ENCODE measurements around the gene KLHL11. TPM values are rescaled to one million over a fixed set of nuclear protein-coding genes. Genes with fewer than 3 reads are reported as not detected.
"Not testable (repeated sequence)": the region's sequence is repeated elsewhere in the genome, so short reads cannot be mapped to it uniquely, and the experiment has no call there.

The KLHL11 gene
- polyA plus RNA-seq, 2 donors = 0.59 to 0.74 TPM

DNA sequence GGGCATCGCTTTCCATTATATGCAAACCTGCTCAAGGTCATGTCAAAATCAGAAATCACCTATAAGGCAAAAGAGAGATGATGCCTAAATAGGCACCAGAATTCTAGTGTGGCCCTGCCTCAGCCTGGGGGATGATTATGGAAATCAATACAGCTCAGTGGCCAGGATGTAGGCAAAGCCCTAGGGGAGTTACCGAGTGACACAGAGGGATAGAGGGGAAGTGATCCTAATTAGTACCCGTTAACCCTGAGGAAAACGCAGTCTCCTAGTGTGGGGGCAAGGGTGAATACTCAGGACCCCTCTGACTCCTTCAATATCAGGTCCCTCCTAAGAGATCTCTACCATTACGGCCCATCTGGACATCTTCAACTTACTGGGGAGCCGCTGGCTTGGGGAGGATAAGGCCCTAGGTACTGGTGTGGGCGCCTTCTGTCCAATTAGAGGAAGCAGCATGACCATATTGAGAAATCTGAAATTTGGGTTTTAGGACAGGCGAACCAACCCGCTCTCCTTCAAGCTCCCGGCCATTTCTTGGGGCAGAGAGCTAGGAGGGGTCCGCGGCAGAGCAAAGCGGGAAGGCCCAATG lies 29.9 kb downstream of the KLHL11 start:
- Histone ChIP-seq H3K9me3 (ENCODE audit: control insufficient read depth in 2 of 2, insufficient read depth in 1 of 2, low read depth in 1 of 2, low read length in 1 of 2) (no peaks in the 10 kb centered on the region), H3K27ac (ENCODE audit: low read depth in 2 of 2, low read length in 1 of 2) (peak overlapping the region; percentile 44 to 56), H3K4me3 (ENCODE audit: low read depth in 1 of 2, low read length in 2 of 2) (peak overlapping the region; percentile 72 to 78), H3K4me1 (ENCODE audit: control insufficient read depth in 2 of 2, insufficient read depth in 2 of 2, low read length in 1 of 2) (peaks cover 0 to 4% of the 10 kb centered on the region in 2 donors), H3K27me3 (ENCODE audit: control insufficient read depth in 1 of 2, insufficient read depth in 2 of 2, low read length in 2 of 2) (no peaks in the 10 kb centered on the region), H3K36me3 (ENCODE audit: control insufficient read depth in 2 of 2, insufficient read depth in 2 of 2, low read length in 1 of 2) (peaks cover 2 to 7% of the 10 kb centered on the region in 2 donors)
- 14 to 21% methylated on average over 10 to 13 of the region's 13 CpGs for WGBS, 2 donors

- H3K4me1 ChIP-seq (ENCODE audit: control insufficient read depth in 2 of 2, insufficient read depth in 2 of 2, low read length in 1 of 2); H3K27me3 ChIP-seq (ENCODE audit: control insufficient read depth in 1 of 2, insufficient read depth in 2 of 2, low read length in 2 of 2); H3K4me3 ChIP-seq (ENCODE audit: low read depth in 1 of 2, low read length in 2 of 2); H3K27ac ChIP-seq (ENCODE audit: low read depth in 2 of 2, low read length in 1 of 2); H3K9me3 ChIP-seq (ENCODE audit: control insufficient read depth in 2 of 2, insufficient read depth in 1 of 2, low read depth in 1 of 2, low read length in 1 of 2): not testable (repeated sequence)
- peaks cover 11 to 14% of the 10 kb centered on the region in 2 donors for H3K36me3 ChIP-seq (ENCODE audit: control insufficient read depth in 2 of 2, insufficient read depth in 2 of 2, low read length in 1 of 2)
- WGBS, 2 donors = 85 to 86% methylated on average over 10 of the region's 10 CpGs
Measured at GRCh38 chr17:41829961-41830360, 35.3 kb downstream of the KLHL11 start.

DNA sequence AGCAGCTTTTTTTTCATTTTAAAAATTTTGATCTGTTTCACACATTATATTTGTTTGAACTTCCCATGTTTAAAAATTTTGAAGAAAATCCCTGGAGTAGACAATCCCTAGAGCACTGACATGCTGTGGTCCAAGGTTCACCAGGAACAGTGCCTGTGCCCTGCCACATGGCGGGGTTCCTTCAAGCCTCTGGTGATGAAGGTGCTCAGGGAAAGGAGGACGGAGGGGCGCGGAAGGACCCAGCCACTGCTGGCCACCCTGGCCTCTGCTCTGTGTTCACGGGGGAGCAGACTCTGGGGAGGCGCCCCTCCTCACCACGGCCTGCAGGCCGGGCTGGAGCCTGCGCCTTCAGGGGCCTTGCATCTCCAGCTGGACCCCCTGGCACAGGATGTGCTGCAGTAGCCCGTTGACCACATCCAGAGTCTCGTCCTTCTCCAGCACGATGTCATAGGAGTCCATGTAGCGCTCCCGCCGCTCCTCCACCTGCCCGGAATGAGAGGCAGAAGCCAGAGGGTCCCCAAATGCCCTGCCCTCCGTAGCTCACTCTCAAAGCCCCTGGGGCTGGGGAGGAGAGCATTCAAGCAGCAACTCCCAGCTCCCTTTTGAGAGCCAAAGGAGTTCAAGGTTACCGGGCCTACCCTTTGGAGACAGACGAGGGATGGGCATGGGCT lies 39.9 kb downstream of the KLHL11 start:
- Histone ChIP-seq H3K27me3 (ENCODE audit: control insufficient read depth in 1 of 2, insufficient read depth in 2 of 2, low read length in 2 of 2) (no peaks in the 10 kb centered on the region), H3K9me3 (ENCODE audit: control insufficient read depth in 2 of 2, insufficient read depth in 1 of 2, low read depth in 1 of 2, low read length in 1 of 2) (no peaks in the 10 kb centered on the region), H3K36me3 (ENCODE audit: control insufficient read depth in 2 of 2, insufficient read depth in 2 of 2, low read length in 1 of 2) (peaks cover 6 to 9% of the 10 kb centered on the region in 2 donors), H3K4me1 (ENCODE audit: control insufficient read depth in 2 of 2, insufficient read depth in 2 of 2, low read length in 1 of 2) (no peaks in the 10 kb centered on the region), H3K4me3 (ENCODE audit: low read depth in 1 of 2, low read length in 2 of 2) (no peak overlapping the region), H3K27ac (ENCODE audit: low read depth in 2 of 2, low read length in 1 of 2) (no peak overlapping the region)
- WGBS, 2 donors = 88% methylated on average over 19 of the region's 19 CpGs

GRCh38 chr17:41824086-41824485 lies 41.1 kb downstream of the KLHL11 start:
- Histone ChIP-seq H3K9me3 (ENCODE audit: control insufficient read depth in 2 of 2, insufficient read depth in 1 of 2, low read depth in 1 of 2, low read length in 1 of 2) (no peaks in the 10 kb centered on the region), H3K27ac (ENCODE audit: low read depth in 2 of 2, low read length in 1 of 2) (no peak overlapping the region), H3K4me1 (ENCODE audit: control insufficient read depth in 2 of 2, insufficient read depth in 2 of 2, low read length in 1 of 2) (no peaks in the 10 kb centered on the region), H3K4me3 (ENCODE audit: low read depth in 1 of 2, low read length in 2 of 2) (no peak overlapping the region), H3K36me3 (ENCODE audit: control insufficient read depth in 2 of 2, insufficient read depth in 2 of 2, low read length in 1 of 2) (peaks cover 5 to 6% of the 10 kb centered on the region in 2 donors), H3K27me3 (ENCODE audit: control insufficient read depth in 1 of 2, insufficient read depth in 2 of 2, low read length in 2 of 2) (no peaks in the 10 kb centered on the region)
- 62 to 68% methylated on average over 7 of the region's 7 CpGs for WGBS, 2 donors

GRCh38 chr17:41823580-41823979 lies 41.6 kb downstream of the KLHL11 start:
- H3K36me3 ChIP-seq (ENCODE audit: control insufficient read depth in 2 of 2, insufficient read depth in 2 of 2, low read length in 1 of 2) = peaks cover 5% of the 10 kb centered on the region in 2 donors
- H3K4me3 ChIP-seq (ENCODE audit: low read depth in 1 of 2, low read length in 2 of 2) = no peak overlapping the region
- H3K4me1 ChIP-seq (ENCODE audit: control insufficient read depth in 2 of 2, insufficient read depth in 2 of 2, low read length in 1 of 2) = no peaks in the 10 kb centered on the region
- WGBS, 2 donors = 90 to 91% methylated on average over 7 of the region's 7 CpGs
- no peaks in the 10 kb centered on the region for H3K27me3 ChIP-seq (ENCODE audit: control insufficient read depth in 1 of 2, insufficient read depth in 2 of 2, low read length in 2 of 2)
- H3K27ac ChIP-seq (ENCODE audit: low read depth in 2 of 2, low read length in 1 of 2) = no peak overlapping the region
- H3K9me3 ChIP-seq (ENCODE audit: control insufficient read depth in 2 of 2, insufficient read depth in 1 of 2, low read depth in 1 of 2, low read length in 1 of 2) = no peaks in the 10 kb centered on the region

- Histone ChIP-seq H3K9me3 (ENCODE audit: control insufficient read depth in 2 of 2, insufficient read depth in 1 of 2, low read depth in 1 of 2, low read length in 1 of 2) (no peaks in the 10 kb centered on the region), H3K4me1 (ENCODE audit: control insufficient read depth in 2 of 2, insufficient read depth in 2 of 2, low read length in 1 of 2) (no peaks in the 10 kb centered on the region), H3K4me3 (ENCODE audit: low read depth in 1 of 2, low read length in 2 of 2) (no peak overlapping the region), H3K36me3 (ENCODE audit: control insufficient read depth in 2 of 2, insufficient read depth in 2 of 2, low read length in 1 of 2) (peaks cover 4 to 5% of the 10 kb centered on the region in 2 donors), H3K27ac (ENCODE audit: low read depth in 2 of 2, low read length in 1 of 2) (no peak overlapping the region), H3K27me3 (ENCODE audit: control insufficient read depth in 1 of 2, insufficient read depth in 2 of 2, low read length in 2 of 2) (no peaks in the 10 kb centered on the region)
- WGBS, 2 donors = 80 to 100% methylated on average over 1 of the region's 1 CpG
Measured at GRCh38 chr17:41823141-41823524, 42.1 kb downstream of the KLHL11 start.

- WGBS, 2 donors = 77 to 78% methylated on average over 12 of the region's 12 CpGs
- no peak overlapping the region for H3K27ac ChIP-seq (ENCODE audit: low read depth in 2 of 2, low read length in 1 of 2)
- H3K9me3 ChIP-seq (ENCODE audit: control insufficient read depth in 2 of 2, insufficient read depth in 1 of 2, low read depth in 1 of 2, low read length in 1 of 2) = no peaks in the 10 kb centered on the region
- H3K36me3 ChIP-seq (ENCODE audit: control insufficient read depth in 2 of 2, insufficient read depth in 2 of 2, low read length in 1 of 2) = peaks cover 4 to 5% of the 10 kb centered on the region in 2 donors
- no peaks in the 10 kb centered on the region for H3K4me1 ChIP-seq (ENCODE audit: control insufficient read depth in 2 of 2, insufficient read depth in 2 of 2, low read length in 1 of 2)
- no peak overlapping the region for H3K4me3 ChIP-seq (ENCODE audit: low read depth in 1 of 2, low read length in 2 of 2)
- no peaks in the 10 kb centered on the region for H3K27me3 ChIP-seq (ENCODE audit: control insufficient read depth in 1 of 2, insufficient read depth in 2 of 2, low read length in 2 of 2)
Measured at GRCh38 chr17:41822216-41823140, 42.7 kb downstream of the KLHL11 start.

DNA sequence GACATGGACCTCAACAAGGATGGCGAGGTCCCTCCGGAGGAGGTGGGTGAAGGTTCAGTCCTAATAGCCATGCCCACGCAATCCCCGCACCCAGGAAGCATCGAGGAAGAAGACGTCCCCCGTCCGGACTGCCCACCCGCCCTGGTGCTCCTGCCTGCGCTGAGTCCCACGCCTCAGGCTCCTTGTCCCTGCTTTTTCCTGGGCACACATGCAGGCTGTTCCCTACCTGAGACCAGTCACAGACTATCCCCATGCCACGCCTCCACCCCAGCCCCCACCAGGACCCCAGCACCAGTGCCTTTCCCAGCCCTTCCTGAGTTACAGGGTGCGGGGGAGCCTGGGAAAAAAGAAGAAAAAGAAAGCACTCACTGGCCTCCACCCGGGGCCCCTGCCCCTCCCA lies 43.4 kb downstream of the KLHL11 start:
- Histone ChIP-seq H3K9me3 (ENCODE audit: control insufficient read depth in 2 of 2, insufficient read depth in 1 of 2, low read depth in 1 of 2, low read length in 1 of 2) (no peaks in the 10 kb centered on the region), H3K27me3 (ENCODE audit: control insufficient read depth in 1 of 2, insufficient read depth in 2 of 2, low read length in 2 of 2) (no peaks in the 10 kb centered on the region), H3K36me3 (ENCODE audit: control insufficient read depth in 2 of 2, insufficient read depth in 2 of 2, low read length in 1 of 2) (peaks cover 4 to 5% of the 10 kb centered on the region in 2 donors), H3K27ac (ENCODE audit: low read depth in 2 of 2, low read length in 1 of 2) (no peak overlapping the region), H3K4me1 (ENCODE audit: control insufficient read depth in 2 of 2, insufficient read depth in 2 of 2, low read length in 1 of 2) (no peaks in the 10 kb centered on the region), H3K4me3 (ENCODE audit: low read depth in 1 of 2, low read length in 2 of 2) (no peak overlapping the region)
- 83 to 85% methylated on average over 14 of the region's 14 CpGs for WGBS, 2 donors

GRCh38 chr17:41818024-41818423 lies 47.2 kb downstream of the KLHL11 start:
- H3K9me3 ChIP-seq (ENCODE audit: control insufficient read depth in 2 of 2, insufficient read depth in 1 of 2, low read depth in 1 of 2, low read length in 1 of 2) = no peaks in the 10 kb centered on the region
- H3K27ac ChIP-seq (ENCODE audit: low read depth in 2 of 2, low read length in 1 of 2) = no peak overlapping the region
- no peaks in the 10 kb centered on the region for H3K4me1 ChIP-seq (ENCODE audit: control insufficient read depth in 2 of 2, insufficient read depth in 2 of 2, low read length in 1 of 2)
- 94 to 96% methylated on average over 20 of the region's 20 CpGs for WGBS, 2 donors
- no peak overlapping the region for H3K4me3 ChIP-seq (ENCODE audit: low read depth in 1 of 2, low read length in 2 of 2)
- H3K36me3 ChIP-seq (ENCODE audit: control insufficient read depth in 2 of 2, insufficient read depth in 2 of 2, low read length in 1 of 2) = no peaks in the 10 kb centered on the region
- H3K27me3 ChIP-seq (ENCODE audit: control insufficient read depth in 1 of 2, insufficient read depth in 2 of 2, low read length in 2 of 2) = no peaks in the 10 kb centered on the region

Data from esophagus (tissue), 2 donors.